Measurements from ENCODE around the gene ASCL4. TPM values are rescaled to one million over a fixed set of nuclear protein-coding genes. Genes with fewer than 3 reads are reported as not detected.

The ASCL4 gene
- total RNA-seq, 5 donors from 2014 or later (not counting 1 experiment from before 2014, with no cell fraction given) = not detected

- no peak for ATAC-seq (replicated peaks in 1 of 4)
- no peaks in the 10 kb centered on the region for H3K9me3 ChIP-seq
- ChIA-PET POLR2A (no interaction called here), CTCF (no interaction called here)
- no peak overlapping the region for H3K4me3 ChIP-seq (ENCODE audit: control insufficient read depth in 1 of 2, extremely low read depth in 1 of 2, low read length in 1 of 2)
- no peaks in the 10 kb centered on the region for H3K36me3 ChIP-seq (ENCODE audit: control insufficient read depth in 2 of 2, extremely low read depth in 1 of 2, insufficient read depth in 1 of 2, low read length in 1 of 2)
- no peak overlapping the region for H3K27ac ChIP-seq (ENCODE audit: low read length)
- Mint-ChIP-seq H3K27ac (no peak overlapping the region), H3K36me3 (no peaks in the 10 kb centered on the region), H3K4me1 (no peaks in the 10 kb centered on the region), H3K27me3 (peaks cover 18 to 21% of the 10 kb centered on the region in 2 donors), H3K9me3 (peaks cover 9 to 27% (median 15%) of the 10 kb centered on the region in 3 donors), H3K4me3 (no peak overlapping the region)
- DNase-seq = no peak
- H3K4me1 ChIP-seq (ENCODE audit: control insufficient read depth in 1 of 2, extremely low read depth in 1 of 2, insufficient read depth in 2 of 2, low read length in 2 of 2) = no peaks in the 10 kb centered on the region
- 73% methylated on average over 5 of the region's 7 CpGs for WGBS (ENCODE audit: insufficient coverage)
- H3K27me3 ChIP-seq (replicated peaks in 1 of 2; ENCODE audit: control insufficient read depth in 2 of 2, extremely low read depth in 1 of 2, insufficient read depth in 2 of 2, low read length in 1 of 2) = peaks cover 0 to 22% of the 10 kb centered on the region in 2 experiments
Observed at GRCh38 chr12:107818984-107819383, 44.5 kb downstream of the ASCL4 start.

DNA sequence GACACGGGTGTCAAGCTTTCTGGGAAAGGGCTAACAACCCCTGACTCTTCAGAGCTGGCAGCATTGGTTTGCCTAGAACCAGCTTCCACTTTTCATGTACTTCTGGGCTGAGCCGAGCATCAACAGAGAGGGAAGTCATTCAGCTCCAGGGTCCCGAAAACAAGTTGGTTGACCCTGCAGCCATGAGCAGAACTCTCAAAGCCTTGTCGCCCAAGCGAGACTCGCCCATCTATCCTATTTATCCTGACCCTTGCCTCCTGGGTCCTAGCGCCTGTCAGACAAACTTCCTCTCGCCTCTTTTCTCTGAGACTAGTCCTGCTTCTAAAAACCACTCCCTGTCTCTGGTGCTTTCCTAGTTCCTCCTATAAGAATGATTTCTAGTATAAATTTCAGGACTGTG is 47.9 kb downstream of the ASCL4 start:
- 38% methylated on average over 6 of the region's 8 CpGs for WGBS (ENCODE audit: insufficient coverage)
- H3K36me3 Mint-ChIP-seq = peaks cover 7% of the 10 kb centered on the region
- ChIA-PET POLR2A (no interaction called here), CTCF (no interaction called here)
- H3K4me3 ChIP-seq (ENCODE audit: control insufficient read depth in 1 of 2, extremely low read depth in 1 of 2, low read length in 1 of 2) = no peak overlapping the region
- no peak overlapping the region for H3K27ac ChIP-seq (ENCODE audit: low read length)
- no peak for ATAC-seq (replicated peaks in 1 of 4)
- no peaks in the 10 kb centered on the region for H3K9me3 ChIP-seq
- H3K9me3 Mint-ChIP-seq = peaks cover 20 to 40% (median 38%) of the 10 kb centered on the region in 3 donors
- no peaks in the 10 kb centered on the region for H3K4me1 ChIP-seq (ENCODE audit: control insufficient read depth in 1 of 2, extremely low read depth in 1 of 2, insufficient read depth in 2 of 2, low read length in 2 of 2)
- peaks cover 0 to 8% of the 10 kb centered on the region in 2 experiments for H3K27me3 ChIP-seq (replicated peaks in 1 of 2; ENCODE audit: control insufficient read depth in 2 of 2, extremely low read depth in 1 of 2, insufficient read depth in 2 of 2, low read length in 1 of 2)
- H3K4me1 Mint-ChIP-seq = no peaks in the 10 kb centered on the region
- no peak overlapping the region for H3K27ac Mint-ChIP-seq
- no peak for DNase-seq
- H3K4me3 Mint-ChIP-seq = no peak overlapping the region
- peaks cover 14 to 16% of the 10 kb centered on the region in 2 donors for H3K27me3 Mint-ChIP-seq
- H3K36me3 ChIP-seq (ENCODE audit: control insufficient read depth in 2 of 2, extremely low read depth in 1 of 2, insufficient read depth in 1 of 2, low read length in 1 of 2) = no peaks in the 10 kb centered on the region

Other genes starting within 250 kb of the ASCL4 start
- 10 to 100 TPM; 22.1 to 36.9 (median 28.5) TPM for gene PWP1, start 88.9 kb upstream of the ASCL4 start, total RNA-seq
- gene PRDM4, start 13.6 kb upstream of the ASCL4 start, total RNA-seq = 10 to 100 TPM; 30.2 to 42.4 (median 40.0) TPM